Measurements from ENCODE around the gene TLR3.

- no peak for TF ChIP-seq POLR2A (IDR thresholded peaks at IDR 0.05)
- TF ChIP-seq CTCF (IDR thresholded peaks at IDR 0.05): no peak
Observed at GRCh38 chr4:186078981-186079638, 10.2 kb downstream of the TLR3 start.
